Spleen (tissue), 11 donors: Measurements from ENCODE around the gene LPCAT3. TPM values are rescaled to one million over a fixed set of nuclear protein-coding genes. Genes with fewer than 3 reads are reported as not detected.

ENCODE experiments used
- DNase-seq: peaks from one replicate; pipeline ENCODE4 v3.0.0-alpha.2; 2020
- H3K27ac ChIP-seq, 8 donors: fragments of 200-600 bp; sonication (generic) in 7 of 8; 1 replicate in 4 of 8; 2 replicates in 4 of 8; pipeline versions ENCODE4 v1.5.0 to v1.8.0; 2016 to 2021; ENCODE audit warnings: inconsistent platforms in 4 of 8, mild to moderate bottlenecking in 4 of 8, moderate library complexity in 1 of 8
- H3K27me3 ChIP-seq, 7 donors: fragments of 200-600 bp; sonication (generic) in 6 of 7; replicated peaks in 1 of 7; 1 replicate in 4 of 7; 2 replicates in 3 of 7; pipeline versions ENCODE4 v1.5.0 to v1.8.0; 2016 to 2021; ENCODE audit warnings: inconsistent platforms in 3 of 7, mild to moderate bottlenecking in 1 of 7
- H3K36me3 ChIP-seq, 6 donors: fragments of 200-600 bp; sonication (generic) in 5 of 6; 1 replicate in 4 of 6; 2 replicates in 2 of 6; pipeline versions ENCODE4 v1.5.0 to v1.8.0; 2016 to 2021; ENCODE audit warnings: inconsistent platforms in 2 of 6
- H3K4me1 ChIP-seq, 6 donors: fragments of 200-600 bp; sonication (generic) in 5 of 6; 1 replicate in 3 of 6; 2 replicates in 3 of 6; pipeline versions ENCODE4 v1.5.0 to v1.8.0; 2016 to 2021; ENCODE audit warnings: inconsistent platforms in 3 of 6
- H3K4me3 ChIP-seq, 8 donors: fragments of 200-600 bp; sonication (generic) in 7 of 8; 1 replicate in 4 of 8; 2 replicates in 4 of 8; pipeline versions ENCODE4 v1.5.0 to v1.8.0; 2016 to 2021; ENCODE audit warnings: inconsistent platforms in 4 of 8, mild to moderate bottlenecking in 4 of 8, moderate library complexity in 2 of 8
- H3K9me3 ChIP-seq, 8 donors: fragments of 200-600 bp; sonication (generic) in 7 of 8; 1 replicate in 4 of 8; 2 replicates in 4 of 8; pipeline versions ENCODE4 v1.5.0 to v1.8.0; 2016 to 2021; ENCODE audit warnings: inconsistent platforms in 4 of 8
- CTCF ChIP-seq, 11 experiments: fragments of 200-600 bp in 7 of 11; fragments of 450-650 bp in 4 of 11; sonication (generic) in 4 of 11; IDR thresholded peaks in 8 of 11; conservative IDR thresholded peaks in 3 of 11; 1 replicate in 7 of 11; 2 replicates in 4 of 11; pipeline versions ENCODE4 v1.4.0 to v1.8.0; 2016 to 2021; ENCODE audit warnings: antibody characterized with exemption in 11 of 11, inconsistent platforms in 4 of 11, mild to moderate bottlenecking in 1 of 11
- POLR2A ChIP-seq, 3 donors: fragments of 450-650 bp; IDR thresholded peaks; one replicate each; pipeline ENCODE4 v1.5.1; 2017; ENCODE audit warnings: antibody characterized with exemption in 3 of 3, mild to moderate bottlenecking in 1 of 3
- POLR2AphosphoS5 ChIP-seq, 3 donors: sonication (generic); formaldehyde crosslinking; IDR thresholded peaks; one replicate each; pipeline ENCODE4 v1.5.1; 2017; ENCODE audit warnings: antibody characterized with exemption in 3 of 3
- WGBS, 5 donors: extraction: QIAGEN DNeasy Blood & Tissue Kit in 3 of 5; methylation state at CpG; one replicate each; pipeline versions ENCODE4 v1.1.5 to v1.1.7; 2013 to 2018; 5-methylcytosine and 5-hydroxymethylcytosine counted together
- intact Hi-C: fragments of 100-400 bp; cut with DNase I; formaldehyde crosslinking; loops from one replicate; pipeline ENCODE4 v1.15.0; 2023; ENCODE audit warnings: low total_unique reads
- polyA plus RNA-seq, 3 donors: library from polyadenylated mRNA; stranded (reverse); fragments of 200-250 nt; gene quantifications; one replicate each; pipeline ENCODE4 v1.2.1, GENCODE V29; 2013
- total RNA-seq, 7 donors: library from RNA; depleted of rRNA in 3 of 7; stranded (reverse); fragments of >200 nt in 3 of 7; fragmentation: NEBNext Ultra II Directional in 4 of 7; extraction: Animal tissue kit (Norgen Biotek cat#: 25700) in 4 of 7; gene quantifications; one replicate each; pipeline versions ENCODE4 v1.1.0 to v1.2.1, GENCODE V29; 2016 to 2021
- donor health status: healthy with polysubstance abuse.
- donor health status: DM: no; HTN: no; CAD: no; lungs with moderate emphysema.
- donor health status: DM: no; HTN: no; CAD: no.
- donor health status: Bipolar disorder and iron deficiency.
- donor health status: healthy.
- donor health status: DM: no; HTN: no; CAD: no.
- donor health status: DM: yes; HTN: yes; CAD: no.

LPCAT3 gene
- total and polyA plus RNA-seq, 10 donors, result 9.7 to 52.5 (median 36.9) TPM

- Histone ChIP-seq H3K27me3 (no peaks in the 10 kb centered on the region), H3K27ac (no peak overlapping the region), H3K4me1 (peaks cover 0 to 17% (median 3%) of the 10 kb centered on the region in 6 donors), H3K36me3 (peaks cover 0 to 65% (median 20%) of the 10 kb centered on the region in 6 donors), H3K9me3 (no peaks in the 10 kb centered on the region), H3K4me3 (no peak overlapping the region)
- TF ChIP-seq CTCF (IDR thresholded peaks at IDR 0.05 in 8 of 11, conservative IDR thresholded peaks at IDR 0.05 in 3 of 11) (no peak), POLR2AphosphoS5 (IDR thresholded peaks at IDR 0.05) (no peak), POLR2A (IDR thresholded peaks at IDR 0.05) (no peak)
- 85 to 89% (median 87%) methylated on average over 7 of the region's 7 CpGs for WGBS, 5 donors
- no peak for DNase-seq
- intact Hi-C loops, result no loop called here
These were observed 16.2 kb downstream of the LPCAT3 start for GRCh38 chr12:7001921-7002591.

- Histone ChIP-seq H3K27me3 (no peaks in the 10 kb centered on the region), H3K4me3 (no peak overlapping the region), H3K36me3 (peaks cover 0 to 83% (median 27%) of the 10 kb centered on the region in 6 donors), H3K9me3 (no peaks in the 10 kb centered on the region), H3K4me1 (peaks cover 0 to 5% (median under 1%) of the 10 kb centered on the region in 6 donors), H3K27ac (no peak overlapping the region)
- DNase-seq, result no peak
- no peak for TF ChIP-seq CTCF (IDR thresholded peaks at IDR 0.05 in 8 of 11, conservative IDR thresholded peaks at IDR 0.05 in 3 of 11)
- TF ChIP-seq POLR2A (IDR thresholded peaks at IDR 0.05), result no peak
- no peak for TF ChIP-seq POLR2AphosphoS5 (IDR thresholded peaks at IDR 0.05)
- intact Hi-C loops, result no loop called here
These were observed 19.4 kb downstream of the LPCAT3 start for GRCh38 chr12:6998715-6999451.

- no peak for TF ChIP-seq POLR2A (IDR thresholded peaks at IDR 0.05)
- TF ChIP-seq CTCF (IDR thresholded peaks at IDR 0.05 in 8 of 11, conservative IDR thresholded peaks at IDR 0.05 in 3 of 11), result no peak
- TF ChIP-seq POLR2AphosphoS5 (IDR thresholded peaks at IDR 0.05), result no peak
- no peak for DNase-seq
These were observed 22.2 kb downstream of the LPCAT3 start for GRCh38 chr12:6996040-6996441.

GRCh38 chr12:6987956-6988553, 30.2 kb downstream of the LPCAT3 start:
- TF ChIP-seq CTCF (IDR thresholded peaks at IDR 0.05 in 8 of 11, conservative IDR thresholded peaks at IDR 0.05 in 3 of 11) (no peak), POLR2AphosphoS5 (IDR thresholded peaks at IDR 0.05) (no peak), POLR2A (IDR thresholded peaks at IDR 0.05) (no peak)
- 92 to 96% (median 95%) methylated on average over 11 of the region's 11 CpGs for WGBS, 5 donors
- H3K9me3 ChIP-seq, result no peaks in the 10 kb centered on the region
- DNase-seq, result no peak
- no peak overlapping the region for H3K4me3 ChIP-seq
- no peaks in the 10 kb centered on the region for H3K27me3 ChIP-seq
- H3K4me1 ChIP-seq, result no peaks in the 10 kb centered on the region
- intact Hi-C loops, result no loop called here
- H3K27ac ChIP-seq, result no peak overlapping the region
- H3K36me3 ChIP-seq, result peaks cover 0 to 92% (median 24%) of the 10 kb centered on the region in 6 donors

More at GRCh38 chr12:6996040-6996441, 22.2 kb downstream of the LPCAT3 start:
- 75 to 86% (median 84%) methylated on average over 2 of the region's 2 CpGs for WGBS, 5 donors
- Histone ChIP-seq H3K27me3 (no peaks in the 10 kb centered on the region), H3K9me3 (no peaks in the 10 kb centered on the region), H3K4me1 (peaks cover 0 to 3% (median 0%) of the 10 kb centered on the region in 6 donors), H3K36me3 (peaks cover 0 to 93% (median 28%) of the 10 kb centered on the region in 6 donors), H3K27ac (no peak overlapping the region), H3K4me3 (no peak overlapping the region)
- intact Hi-C loops, result no loop called here
